ENCODE data around the gene AQP4.
A peak's percentile ranks its signal among the peaks of the same experiment; 100 is the strongest.

AQP4 gene

GRCh38 chr18:26865557-26865956, at the start of gene AQP4:
TSS of gene AQP4 (minus strand) at chr18:26865707. CDS start at chr18:26865689, 18 bp downstream.
- peak; percentile 44 for DNase-seq

DNA sequence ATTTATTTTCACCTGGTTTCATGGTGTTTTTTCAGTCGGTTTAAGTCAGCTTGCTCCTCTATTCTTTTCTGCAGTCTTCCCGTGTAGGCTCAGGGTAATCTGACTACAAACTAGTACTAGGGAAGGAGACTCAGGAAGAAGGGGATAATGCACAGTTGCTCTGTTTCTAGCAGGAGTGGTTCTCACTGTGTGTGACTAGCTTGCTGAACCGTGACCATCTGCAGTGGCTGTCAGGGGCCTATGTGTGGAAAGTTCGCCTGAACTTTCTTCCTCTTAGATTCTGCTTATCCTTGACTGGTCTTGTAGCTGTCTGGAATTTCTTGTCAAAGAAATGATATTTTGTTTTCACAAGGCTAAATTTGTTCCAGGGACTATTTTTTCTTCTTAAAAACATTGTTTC, 46.3 kb upstream of the AQP4 start:
- DNase-seq, result peak; percentile 54

GRCh38 chr18:26909599-26910290, 44.2 kb upstream of the AQP4 start:
- DNase-seq, result no peak

GRCh38 chr18:26908906-26909305, 43.4 kb upstream of the AQP4 start:
- no peak for DNase-seq

DNA sequence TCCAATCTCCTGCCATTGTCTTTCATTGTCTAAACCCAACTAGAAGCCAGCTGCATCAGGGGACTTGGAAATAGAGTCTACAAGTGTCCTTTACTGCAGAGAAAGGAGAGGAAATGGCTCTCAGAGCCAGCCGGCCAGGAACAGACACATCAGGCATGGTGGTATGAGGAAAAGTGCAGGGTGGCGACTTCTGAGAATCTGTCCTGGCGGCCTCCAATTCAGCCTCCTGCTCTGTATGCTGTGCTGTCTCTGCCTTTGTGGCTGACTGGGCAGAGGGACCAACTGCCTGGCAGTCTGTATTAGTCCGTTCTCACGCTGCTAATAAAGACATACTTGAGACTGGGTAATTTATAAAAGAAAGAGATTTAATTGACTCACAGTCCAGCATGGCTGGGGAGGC, 36.8 kb upstream of the AQP4 start:
- DNase-seq, result no peak

DNA sequence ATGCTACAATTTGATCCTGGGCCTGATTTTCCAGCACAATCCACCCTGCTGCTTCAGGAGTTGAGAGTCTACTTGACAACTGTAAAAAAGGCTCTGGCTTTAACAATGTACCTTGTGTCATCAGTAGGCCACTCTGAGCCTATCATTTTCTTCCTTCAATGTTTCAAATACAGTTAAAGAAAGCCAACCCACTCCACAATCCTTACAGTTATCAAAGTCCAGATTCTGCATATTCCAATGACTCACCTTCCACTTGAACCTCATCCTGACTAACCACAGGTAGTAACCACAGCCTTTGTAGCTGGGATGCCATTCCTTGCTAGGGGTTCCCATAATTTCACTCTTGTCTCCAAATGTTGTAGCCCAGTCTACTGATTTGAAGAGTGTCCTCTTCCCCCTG, 35.5 kb upstream of the AQP4 start:
- no peak for DNase-seq

DNA sequence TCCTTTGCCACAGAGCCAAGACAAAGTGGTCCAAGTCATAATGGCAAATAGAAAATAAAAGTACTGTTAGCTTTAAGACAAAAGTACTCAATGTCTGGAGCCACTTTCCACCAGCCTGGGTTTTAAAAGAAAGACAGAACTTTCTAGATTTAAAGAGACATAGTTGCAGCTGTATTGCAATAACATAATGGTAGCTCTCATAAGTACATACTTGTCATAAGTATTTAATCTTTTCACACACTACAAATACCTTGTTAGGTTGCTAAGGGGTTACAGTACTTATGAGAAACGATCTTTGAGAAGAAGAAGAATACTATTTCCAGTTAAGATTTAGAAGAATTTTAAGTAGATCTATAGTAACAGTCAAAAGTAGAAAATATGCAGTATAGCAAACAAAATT, 28.9 kb upstream of the AQP4 start:
- no peak for DNase-seq

- DNase-seq, result no peak
These were observed 28.5 kb upstream of the AQP4 start for GRCh38 chr18:26893996-26894395.

DNA sequence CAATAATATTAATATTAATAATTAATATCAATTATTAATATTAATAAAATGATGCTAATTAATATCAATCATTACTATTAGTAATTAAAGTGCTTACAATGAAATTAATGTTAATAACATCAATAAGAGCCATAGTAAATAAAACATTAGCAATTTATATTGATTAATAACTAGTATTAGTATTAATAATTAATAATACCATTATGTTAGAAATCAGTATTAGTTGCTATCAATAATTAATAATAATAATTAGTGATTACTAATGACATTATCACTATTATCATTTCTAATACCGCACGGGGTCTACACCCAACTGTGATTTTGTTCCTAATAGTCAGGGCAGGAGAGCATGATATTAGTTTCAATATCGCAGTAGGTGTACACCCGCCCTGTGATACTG, 22.8 kb upstream of the AQP4 start:
- no peak for DNase-seq

GRCh38 chr18:26875040-26875654, 9.6 kb upstream of the AQP4 start:
- no peak for DNase-seq

- no peak for DNase-seq
These were observed 8.8 kb upstream of the AQP4 start for GRCh38 chr18:26874283-26874682.

- DNase-seq, result no peak
These were observed 4.1 kb upstream of the AQP4 start for GRCh38 chr18:26869640-26870039.

DNA sequence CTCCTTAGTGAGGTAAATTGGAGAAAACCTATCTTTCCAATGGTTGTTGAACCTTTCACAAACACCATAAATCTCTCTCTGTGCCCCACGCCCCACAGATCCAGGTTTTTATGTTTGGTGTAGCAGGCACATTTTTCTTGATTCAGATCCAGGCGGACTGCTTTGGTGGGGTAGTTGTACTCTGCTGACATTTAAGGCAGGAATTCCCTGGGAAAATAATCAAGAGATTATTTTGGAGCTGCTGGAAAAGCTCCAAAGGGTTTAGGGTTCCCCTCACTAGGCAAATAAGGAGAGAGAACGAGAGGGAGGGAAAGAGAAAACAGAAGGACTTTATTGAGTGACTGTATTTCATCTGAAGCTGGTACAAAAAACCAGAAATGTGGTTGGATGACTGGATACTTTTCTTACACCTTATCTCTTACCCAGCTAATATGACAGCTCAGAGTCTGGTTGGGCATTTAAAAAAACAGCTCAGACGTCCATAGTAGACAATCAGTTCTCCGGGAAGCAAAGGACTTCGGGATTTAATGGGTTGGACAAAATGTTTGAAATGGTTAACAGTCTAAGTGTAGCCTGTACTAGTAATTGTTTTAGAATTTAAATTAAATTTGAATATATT, 3.6 kb upstream of the AQP4 start:
- DNase-seq, result no peak

DNA sequence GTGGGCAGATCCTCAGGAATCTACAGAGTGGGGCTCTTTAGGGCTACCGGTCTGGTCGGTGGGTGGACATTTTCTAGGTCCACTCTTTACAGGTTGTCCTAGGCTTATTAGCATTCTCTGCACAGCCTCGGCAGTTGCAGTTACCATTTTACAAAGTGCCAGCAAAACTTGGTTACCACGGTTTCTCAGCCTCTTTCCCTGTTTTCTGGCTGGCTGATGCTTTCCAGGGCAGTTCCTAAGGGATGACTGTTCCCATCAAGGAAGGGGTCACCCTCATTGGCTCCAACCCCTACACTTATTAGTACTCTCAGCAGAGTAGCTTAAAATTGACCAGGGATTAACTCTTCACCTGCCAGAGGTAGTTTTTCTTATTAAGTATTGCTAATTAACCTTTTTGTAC, 2.0 kb upstream of the AQP4 start:
- no peak for DNase-seq

DNA sequence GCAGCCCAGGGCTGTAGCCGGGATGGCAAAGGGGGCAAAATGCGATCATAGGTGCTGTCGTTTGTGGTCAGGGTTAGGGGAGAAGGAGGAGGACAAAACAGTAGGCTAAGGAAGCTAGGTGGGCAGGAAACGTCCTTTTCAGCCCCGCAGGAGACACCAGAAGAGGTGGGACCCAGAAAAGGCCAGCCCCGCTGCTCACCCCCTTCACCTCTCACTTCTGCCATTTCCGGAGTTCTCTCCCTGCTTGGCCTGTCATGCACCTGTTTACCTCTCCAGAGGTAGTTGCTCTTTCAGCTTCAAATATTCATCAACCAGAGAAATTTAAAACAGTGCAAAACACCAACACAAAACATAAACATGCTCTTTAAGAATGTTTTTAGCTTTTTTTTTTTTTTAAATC, 849 bp downstream of the AQP4 start:
- DNase-seq, result no peak

- DNase-seq, result peak; percentile 8
These were observed 1.5 kb downstream of the AQP4 start for GRCh38 chr18:26863921-26864497.

DNA sequence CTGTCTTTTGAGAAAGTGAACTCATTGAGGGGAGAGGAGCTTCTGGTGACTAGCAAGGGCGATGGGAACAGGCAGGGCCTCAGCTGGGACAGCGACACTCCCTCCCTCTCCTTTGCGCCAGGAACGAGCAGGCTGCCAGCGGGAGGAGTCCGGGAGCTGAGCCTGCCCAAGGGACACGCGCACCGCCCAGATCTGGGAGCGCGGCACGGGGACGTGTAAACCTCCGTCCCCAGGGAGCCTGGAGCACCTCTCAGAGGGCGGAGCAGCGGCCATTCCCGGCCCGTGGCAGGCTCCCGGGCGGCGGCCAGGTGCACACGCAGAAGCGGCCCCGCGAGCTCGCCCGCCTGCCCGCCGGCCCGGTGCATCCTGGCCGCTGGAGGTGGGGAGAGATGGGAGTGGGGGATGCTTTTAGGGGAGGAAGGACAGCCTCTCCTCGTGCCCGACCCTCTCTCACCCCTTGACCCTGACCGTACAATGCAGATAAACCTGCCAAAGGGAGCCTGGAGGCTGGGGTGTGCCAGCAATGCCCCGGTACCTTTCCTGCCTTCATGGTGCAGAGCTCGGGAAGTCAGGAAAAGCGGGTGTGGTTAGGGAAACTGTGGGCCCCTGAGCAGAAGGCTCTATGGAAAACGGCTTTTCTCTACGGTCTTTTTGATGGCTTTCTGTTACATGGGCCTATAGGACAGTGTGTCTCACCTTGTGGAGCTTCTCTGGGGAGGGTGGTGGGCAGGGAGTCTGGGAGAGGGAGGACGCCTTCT, 2.2 kb downstream of the AQP4 start:
- DNase-seq, result peak; percentile 81

DNA sequence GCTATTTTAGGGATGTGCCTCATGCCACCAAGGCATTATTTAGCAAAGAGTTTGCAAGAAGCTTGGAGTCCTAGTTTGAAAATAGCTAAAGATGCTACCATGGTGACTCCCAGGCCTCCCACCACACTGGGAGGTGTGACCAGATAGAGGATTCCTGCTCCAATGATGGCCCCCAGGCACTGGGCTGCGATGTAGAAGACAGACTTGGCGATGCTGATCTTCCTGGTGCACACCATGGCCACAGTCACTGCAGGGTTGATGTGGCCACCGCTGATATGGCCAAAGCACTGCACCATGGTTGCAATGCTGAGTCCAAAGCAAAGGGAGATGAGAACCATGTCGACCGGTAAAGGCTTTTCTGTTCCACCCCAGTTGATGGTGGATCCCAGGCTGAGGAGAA, 3.4 kb downstream of the AQP4 start:
- no peak for DNase-seq

GRCh38 chr18:26854292-26854881, 11.1 kb downstream of the AQP4 start:
- no peak for DNase-seq

GRCh38 chr18:26853401-26853800, 12.1 kb downstream of the AQP4 start:
- peak; percentile 86 for DNase-seq

DNA sequence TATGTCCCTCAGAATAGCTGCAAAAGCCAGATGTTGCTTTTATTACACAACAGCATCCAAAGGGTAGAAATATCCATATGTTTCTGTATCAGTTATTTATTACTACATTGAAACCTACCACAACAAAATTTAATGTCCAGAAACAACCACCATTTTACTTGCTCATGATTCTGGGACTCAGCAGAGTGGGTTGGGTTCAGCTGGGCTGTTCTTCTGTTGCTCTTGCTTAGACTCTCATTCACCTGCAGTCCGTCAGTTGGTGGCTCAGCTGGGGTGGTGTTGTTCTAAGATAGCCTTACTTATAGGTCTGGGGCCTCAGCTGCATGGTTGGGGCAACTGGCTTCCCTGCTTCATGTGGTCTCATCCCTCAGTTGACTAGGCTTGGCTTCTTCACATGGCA, 21.7 kb downstream of the AQP4 start:
- DNase-seq, result no peak

DNA sequence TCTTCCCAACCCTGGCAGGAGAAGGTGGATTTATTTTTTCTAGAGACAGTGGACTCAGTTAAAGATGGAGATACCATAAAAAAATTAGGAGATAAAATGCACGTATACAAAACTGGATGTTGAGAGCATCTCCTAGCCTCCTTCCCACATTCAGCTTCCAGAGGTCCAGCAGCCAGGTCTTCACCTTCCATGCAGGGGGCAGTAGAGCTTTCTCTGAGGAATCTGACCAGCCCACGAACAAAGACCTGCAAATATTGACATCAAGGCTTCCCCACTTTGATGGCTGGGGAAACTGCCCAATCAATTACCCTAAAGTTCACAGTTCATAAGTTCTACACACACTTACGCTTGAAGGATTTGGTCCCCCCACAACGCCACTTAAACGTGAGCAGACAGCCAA, 24.5 kb downstream of the AQP4 start:
- DNase-seq, result peak; percentile 2

GRCh38 chr18:26839609-26840008, 25.9 kb downstream of the AQP4 start:
- no peak for DNase-seq
